Common myeloid progenitor, CD34-positive (primary cell): ENCODE data around the gene NEURL1B.
"Not testable (repeated sequence)": the region's sequence is repeated elsewhere in the genome, so short reads cannot be mapped to it uniquely, and the experiment has no call there.

ENCODE experiments used
- CTCF ChIA-PET: fragments of 350-600 bp; sonication (Branson Sonifier 250); formaldehyde crosslinking; loops from one replicate; lab custom pipeline; 2021; ENCODE audit warnings: antibody characterized with exemption; lab: Charles Lee
- POLR2A ChIA-PET: fragments of 350-600 bp; sonication (Branson Sonifier 250); formaldehyde crosslinking; loops from one replicate; lab custom pipeline; 2021; ENCODE audit warnings: antibody characterized with exemption; lab: Charles Lee
- DNase-seq, 3 donors: peaks; one replicate each; pipeline versions ENCODE4 v3.0.0 to v3.0.0-alpha.2; 2013
- H3K27ac ChIP-seq, 2 experiments: 1 replicate in 1 of 2; 2 replicates in 1 of 2; pipeline ENCODE4 v1.7.0; 2013; ENCODE audit warnings: inconsistent platforms in 2 of 2, low read length in 2 of 2, mild to moderate bottlenecking in 2 of 2, low read depth in 1 of 2, moderate library complexity in 1 of 2; ENCODE audit not compliant: severe bottlenecking in 2 of 2, insufficient read depth in 1 of 2, poor library complexity in 1 of 2
- H3K27me3 ChIP-seq, 5 experiments: replicated peaks in 2 of 5; 1 replicate in 3 of 5; 2 replicates in 2 of 5; pipeline versions ENCODE4 v1.6.1 to v1.7.0; 2013; ENCODE audit warnings: low read length in 4 of 5, mild to moderate bottlenecking in 2 of 5, moderate library complexity in 2 of 5, inconsistent platforms in 1 of 5; ENCODE audit not compliant: insufficient read depth in 5 of 5, control insufficient read depth in 4 of 5
- H3K36me3 ChIP-seq, 4 experiments: 1 replicate in 2 of 4; 2 replicates in 2 of 4; pipeline versions ENCODE4 v1.6.1 to v1.7.0; 2013; ENCODE audit warnings: low read length in 3 of 4, control low read depth in 1 of 4, mild to moderate bottlenecking in 1 of 4; ENCODE audit not compliant: control insufficient read depth in 4 of 4, insufficient read depth in 4 of 4
- H3K4me1 ChIP-seq, 4 experiments: 1 replicate in 3 of 4; 2 replicates in 1 of 4; pipeline versions ENCODE4 v1.6.1 to v1.7.1; 2013; ENCODE audit warnings: low read length in 3 of 4, mild to moderate bottlenecking in 3 of 4, control low read depth in 1 of 4, inconsistent platforms in 1 of 4, moderate library complexity in 1 of 4; ENCODE audit not compliant: control insufficient read depth in 4 of 4, insufficient read depth in 4 of 4; ENCODE audit errors: control extremely low read depth in 1 of 4
- H3K4me3 ChIP-seq, 7 experiments: 1 replicate in 4 of 7; 2 replicates in 3 of 7; pipeline versions ENCODE4 v1.5.1 to v1.7.0; 2013; ENCODE audit warnings: mild to moderate bottlenecking in 7 of 7, low read length in 6 of 7, moderate library complexity in 6 of 7, inconsistent platforms in 2 of 7, low read depth in 2 of 7, control low read depth in 1 of 7; ENCODE audit not compliant: insufficient read depth in 4 of 7, control insufficient read depth in 1 of 7; ENCODE audit errors: extremely low read depth in 1 of 7
- H3K9me3 ChIP-seq, 5 experiments: 1 replicate in 4 of 5; 2 replicates in 1 of 5; pipeline versions ENCODE4 v1.6.1 to v1.7.1; 2013; ENCODE audit warnings: low read length in 4 of 5, mild to moderate bottlenecking in 2 of 5, inconsistent platforms in 1 of 5, low read depth in 1 of 5, moderate library complexity in 1 of 5; ENCODE audit not compliant: control insufficient read depth in 4 of 5, insufficient read depth in 2 of 5; ENCODE audit errors: control extremely low read depth in 1 of 5
- WGBS: methylation state at CpG from one replicate; pipeline ENCODE4 v1.1.5; 2013; ENCODE audit not compliant: insufficient coverage; 5-methylcytosine and 5-hydroxymethylcytosine counted together

The NEURL1B gene

GRCh38 chr5:172671091-172671490, 30.0 kb downstream of the NEURL1B start:
- peaks cover 0 to under 1% (median 0%) of the 10 kb centered on the region in 4 experiments for H3K4me1 ChIP-seq
- POLR2A ChIA-PET: no interaction called here
- WGBS: 98% methylated on average over 4 of the region's 5 CpGs
- no peak for DNase-seq
- peaks cover 0 to 3% (median 0%) of the 10 kb centered on the region in 5 experiments for H3K27me3 ChIP-seq
- H3K27ac ChIP-seq: no peak overlapping the region
- no peaks in the 10 kb centered on the region for H3K9me3 ChIP-seq
- H3K36me3 ChIP-seq: peaks cover 0 to 47% (median 8%) of the 10 kb centered on the region in 4 experiments
- no peak overlapping the region for H3K4me3 ChIP-seq
- CTCF ChIA-PET: interaction anchor here (2.3 kb wide), 1 partner anchor 29 kb away, joined by 9 read pairs; no protein-coding TSS in a partner anchor

GRCh38 chr5:172672681-172673080, 31.6 kb downstream of the NEURL1B start:
- H3K36me3 ChIP-seq: peaks cover 0 to 60% (median 8%) of the 10 kb centered on the region in 4 experiments
- ChIA-PET POLR2A (no interaction called here), CTCF (interaction anchor here (0.9 to 2.3 kb wide), 7 partner anchors 8 to 193 kb away, joined by 3 to 9 read pairs (median 4); no protein-coding TSS in a partner anchor)
- H3K27me3 ChIP-seq: peaks cover 0 to 3% (median 0%) of the 10 kb centered on the region in 5 experiments
- DNase-seq: no peak
- WGBS: 100% methylated on average over 1 of the region's 2 CpGs
- H3K4me3 ChIP-seq: no peak overlapping the region
- no peak overlapping the region for H3K27ac ChIP-seq
- no peaks in the 10 kb centered on the region for H3K4me1 ChIP-seq
- H3K9me3 ChIP-seq: no peaks in the 10 kb centered on the region

GRCh38 chr5:172674155-172674554, 33.1 kb downstream of the NEURL1B start:
- WGBS: 100% methylated on average over 7 of the region's 7 CpGs
- H3K27me3 ChIP-seq: peaks cover 0 to 3% (median 0%) of the 10 kb centered on the region in 5 experiments
- no peak overlapping the region for H3K27ac ChIP-seq
- H3K36me3 ChIP-seq: peaks cover 0 to 68% (median 10%) of the 10 kb centered on the region in 4 experiments
- no peaks in the 10 kb centered on the region for H3K9me3 ChIP-seq
- H3K4me3 ChIP-seq: no peak overlapping the region
- no peaks in the 10 kb centered on the region for H3K4me1 ChIP-seq
- ChIA-PET POLR2A (no interaction called here), CTCF (no interaction called here)
- DNase-seq: no peak

- ChIA-PET POLR2A (no interaction called here), CTCF (interaction anchor here (1.4 kb wide), 1 partner anchor 10 kb away, joined by 9 read pairs; no protein-coding TSS in a partner anchor)
- H3K27me3 ChIP-seq: no peaks in the 10 kb centered on the region
- peaks cover 0 to 4% (median 2%) of the 10 kb centered on the region in 4 experiments for H3K4me1 ChIP-seq
- no peaks in the 10 kb centered on the region for H3K9me3 ChIP-seq
- no peak for DNase-seq
- peaks cover 0 to 53% (median 7%) of the 10 kb centered on the region in 4 experiments for H3K36me3 ChIP-seq
- WGBS: 100% methylated on average over 15 of the region's 15 CpGs
- H3K27ac ChIP-seq: no peak overlapping the region
- H3K4me3 ChIP-seq: no peak overlapping the region
Observed at GRCh38 chr5:172676914-172677475, 35.9 kb downstream of the NEURL1B start.

GRCh38 chr5:172678362-172678874, 37.4 kb downstream of the NEURL1B start:
- 100% methylated on average over 2 of the region's 5 CpGs for WGBS
- H3K4me3 ChIP-seq, H3K27ac ChIP-seq, DNase-seq, H3K4me1 ChIP-seq, H3K27me3 ChIP-seq, POLR2A ChIA-PET, H3K9me3 ChIP-seq: not testable (repeated sequence)
- CTCF ChIA-PET: interaction anchor here (1.4 to 1.7 kb wide), 2 partner anchors 17 to 19 kb away, joined by 5 to 6 read pairs; no protein-coding TSS in a partner anchor
- peaks cover 0 to 45% (median 7%) of the 10 kb centered on the region in 4 experiments for H3K36me3 ChIP-seq

- WGBS: 86% methylated on average over 5 of the region's 7 CpGs
- Histone ChIP-seq H3K27ac (no peak overlapping the region), H3K4me3 (no peak overlapping the region), H3K27me3 (no peaks in the 10 kb centered on the region), H3K36me3 (peaks cover 0 to 45% (median 7%) of the 10 kb centered on the region in 4 experiments), H3K9me3 (no peaks in the 10 kb centered on the region), H3K4me1 (peaks cover 0 to 5% (median 4%) of the 10 kb centered on the region in 4 experiments)
- CTCF ChIA-PET: interaction anchor here (1.1 to 1.7 kb wide), 3 partner anchors 17 to 22 kb away, joined by 3 to 6 read pairs (median 5); no protein-coding TSS in a partner anchor
- DNase-seq: no peak
- POLR2A ChIA-PET: no interaction called here
Observed at GRCh38 chr5:172678902-172679301, 37.8 kb downstream of the NEURL1B start.
